GM19023 (cell line): ENCODE data around the gene OTULIN.

Experiments used
- ATAC-seq: cut with Tn5 transposase; IDR thresholded peaks from one replicate; pipeline ENCODE4 v1.9.1; 2021; ENCODE audit warnings: mild to moderate bottlenecking, moderate library complexity; ENCODE audit not compliant: unreplicated experiment

OTULIN gene

GRCh38 chr5:14664270-14665100 lies at the start of gene OTULIN:
Gene OTULIN, plus strand, starts transcription at chr5:14664718. Its CDS starts 108 bp downstream, at chr5:14664826.
- ATAC-seq = peak; percentile 69

- no peak for ATAC-seq
These were observed 49.2 kb upstream of the OTULIN start for GRCh38 chr5:14615365-14615764.

GRCh38 chr5:14617441-14617840 lies 47.1 kb upstream of the OTULIN start:
- no peak for ATAC-seq

- no peak for ATAC-seq
These were observed 37.2 kb upstream of the OTULIN start for GRCh38 chr5:14627270-14627669.

GRCh38 chr5:14628346-14628745 lies 36.2 kb upstream of the OTULIN start:
- ATAC-seq = no peak

GRCh38 chr5:14630671-14631070 lies 33.8 kb upstream of the OTULIN start:
- no peak for ATAC-seq

GRCh38 chr5:14635656-14636055 lies 28.9 kb upstream of the OTULIN start:
- no peak for ATAC-seq

GRCh38 chr5:14640765-14641164 lies 23.8 kb upstream of the OTULIN start:
- no peak for ATAC-seq

GRCh38 chr5:14644623-14645237 lies 19.8 kb upstream of the OTULIN start:
- no peak for ATAC-seq

GRCh38 chr5:14650052-14650451 lies 14.5 kb upstream of the OTULIN start:
- ATAC-seq = no peak

- ATAC-seq = no peak
These were observed 9.3 kb upstream of the OTULIN start for GRCh38 chr5:14655146-14655741.

- no peak for ATAC-seq
These were observed 7.6 kb upstream of the OTULIN start for GRCh38 chr5:14656898-14657297.

- no peak for ATAC-seq
These were observed 4.5 kb upstream of the OTULIN start for GRCh38 chr5:14659821-14660607.

GRCh38 chr5:14660833-14661232 lies 3.7 kb upstream of the OTULIN start:
- no peak for ATAC-seq

- no peak for ATAC-seq
These were observed 1.7 kb upstream of the OTULIN start for GRCh38 chr5:14662721-14663260.

GRCh38 chr5:14663734-14664269 lies 716 bp upstream of the OTULIN start:
- ATAC-seq = peak; percentile 16

GRCh38 chr5:14665101-14665822 lies 744 bp downstream of the OTULIN start:
- peak; percentile 11 for ATAC-seq

GRCh38 chr5:14665949-14666348 lies 1.4 kb downstream of the OTULIN start:
- ATAC-seq = peak; percentile 30

GRCh38 chr5:14666357-14666756 lies 1.8 kb downstream of the OTULIN start:
- ATAC-seq = no peak

GRCh38 chr5:14667290-14667689 lies 2.8 kb downstream of the OTULIN start:
- no peak for ATAC-seq
